ENCODE results near the gene UBE2O. TPM values are rescaled to one million over a fixed set of nuclear protein-coding genes. Genes with fewer than 3 reads are reported as not detected.
A peak's percentile ranks its signal among the peaks of the same experiment; 100 is the strongest.

Gene UBE2O
- total RNA-seq, 1 experiment from 2014 or later = 68.9 TPM

- TF ChIP-seq, protein P1, sequence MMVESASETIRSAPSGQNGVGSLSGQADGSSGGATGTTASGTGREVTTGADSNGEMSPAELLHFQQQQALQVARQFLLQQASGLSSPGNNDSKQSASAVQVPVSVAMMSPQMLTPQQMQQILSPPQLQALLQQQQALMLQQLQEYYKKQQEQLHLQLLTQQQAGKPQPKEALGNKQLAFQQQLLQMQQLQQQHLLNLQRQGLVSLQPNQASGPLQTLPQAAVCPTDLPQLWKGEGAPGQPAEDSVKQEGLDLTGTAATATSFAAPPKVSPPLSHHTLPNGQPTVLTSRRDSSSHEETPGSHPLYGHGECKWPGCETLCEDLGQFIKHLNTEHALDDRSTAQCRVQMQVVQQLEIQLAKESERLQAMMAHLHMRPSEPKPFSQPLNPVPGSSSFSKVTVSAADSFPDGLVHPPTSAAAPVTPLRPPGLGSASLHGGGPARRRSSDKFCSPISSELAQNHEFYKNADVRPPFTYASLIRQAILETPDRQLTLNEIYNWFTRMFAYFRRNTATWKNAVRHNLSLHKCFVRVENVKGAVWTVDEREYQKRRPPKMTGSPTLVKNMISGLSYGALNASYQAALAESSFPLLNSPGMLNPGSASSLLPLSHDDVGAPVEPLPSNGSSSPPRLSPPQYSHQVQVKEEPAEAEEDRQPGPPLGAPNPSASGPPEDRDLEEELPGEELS (CRISPR knock-in tag; IDR thresholded peaks at IDR 0.05) = 0 out of 2 replicates have a peak, but pooled peaks have one; percentile 69
- TF ChIP-seq, protein P2, sequence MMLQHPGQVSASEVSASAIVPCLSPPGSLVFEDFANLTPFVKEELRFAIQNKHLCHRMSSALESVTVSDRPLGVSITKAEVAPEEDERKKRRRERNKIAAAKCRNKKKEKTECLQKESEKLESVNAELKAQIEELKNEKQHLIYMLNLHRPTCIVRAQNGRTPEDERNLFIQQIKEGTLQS (CRISPR knock-in tag; conservative IDR thresholded peaks at IDR 0.05) = no peak
These were observed 48.3 kb upstream of the UBE2O start, which contains the start of gene RHBDF2 (continued) for GRCh38 chr17:76501018-76501826.

GRCh38 chr17:76500747-76501017 lies 47.7 kb upstream of the UBE2O start:
- peak overlapping the region; percentile 82 for H3K4me3 Mint-ChIP-seq
- ATAC-seq = peak; percentile 12
- peaks cover 5% of the 10 kb centered on the region for H3K27me3 Mint-ChIP-seq (ENCODE audit: low read depth)
- no peak overlapping the region for H3K27ac Mint-ChIP-seq
- peaks cover 48% of the 10 kb centered on the region for H3K4me1 Mint-ChIP-seq
- POLR2A ChIA-PET = no interaction called here
- no peaks in the 10 kb centered on the region for H3K36me3 Mint-ChIP-seq
- CTCF ChIA-PET = interaction anchor here (1.2 to 5.1 kb wide), 6 partner anchors 22 to 123 kb away, joined by 3 to 30 read pairs (median 16); partner anchors contain the start of gene AANAT
- TF ChIP-seq E2F5 (CRISPR knock-in tag; IDR thresholded peaks at IDR 0.05) (no peak), USF1 (CRISPR knock-in tag; IDR thresholded peaks at IDR 0.05) (no peak), NR1H2 (CRISPR knock-in tag; IDR thresholded peaks at IDR 0.05) (no peak), GABPB1 (CRISPR knock-in tag; IDR thresholded peaks at IDR 0.05) (no peak), CREM (CRISPR knock-in tag; IDR thresholded peaks at IDR 0.05) (no peak), ZNF232 (CRISPR knock-in tag; IDR thresholded peaks at IDR 0.05) (no peak), ZNF317 (CRISPR knock-in tag; IDR thresholded peaks at IDR 0.05; ENCODE audit: borderline replicate concordance, low read depth) (no peak), TCF7 (CRISPR knock-in tag; IDR thresholded peaks at IDR 0.05; ENCODE audit: low read depth) (no peak), NR2C2 (CRISPR knock-in tag; IDR thresholded peaks at IDR 0.05) (no peak), ZBTB43 (CRISPR knock-in tag; IDR thresholded peaks at IDR 0.05) (no peak), MYBL2 (CRISPR knock-in tag; IDR thresholded peaks at IDR 0.05) (no peak), MXD4 (CRISPR knock-in tag; IDR thresholded peaks at IDR 0.05; ENCODE audit: borderline replicate concordance) (no peak), ESRRA (CRISPR knock-in tag; IDR thresholded peaks at IDR 0.05; ENCODE audit: borderline replicate concordance) (no peak), HMGA2 (CRISPR knock-in tag; IDR thresholded peaks at IDR 0.05) (no peak)
- TF ChIP-seq, protein P3, sequence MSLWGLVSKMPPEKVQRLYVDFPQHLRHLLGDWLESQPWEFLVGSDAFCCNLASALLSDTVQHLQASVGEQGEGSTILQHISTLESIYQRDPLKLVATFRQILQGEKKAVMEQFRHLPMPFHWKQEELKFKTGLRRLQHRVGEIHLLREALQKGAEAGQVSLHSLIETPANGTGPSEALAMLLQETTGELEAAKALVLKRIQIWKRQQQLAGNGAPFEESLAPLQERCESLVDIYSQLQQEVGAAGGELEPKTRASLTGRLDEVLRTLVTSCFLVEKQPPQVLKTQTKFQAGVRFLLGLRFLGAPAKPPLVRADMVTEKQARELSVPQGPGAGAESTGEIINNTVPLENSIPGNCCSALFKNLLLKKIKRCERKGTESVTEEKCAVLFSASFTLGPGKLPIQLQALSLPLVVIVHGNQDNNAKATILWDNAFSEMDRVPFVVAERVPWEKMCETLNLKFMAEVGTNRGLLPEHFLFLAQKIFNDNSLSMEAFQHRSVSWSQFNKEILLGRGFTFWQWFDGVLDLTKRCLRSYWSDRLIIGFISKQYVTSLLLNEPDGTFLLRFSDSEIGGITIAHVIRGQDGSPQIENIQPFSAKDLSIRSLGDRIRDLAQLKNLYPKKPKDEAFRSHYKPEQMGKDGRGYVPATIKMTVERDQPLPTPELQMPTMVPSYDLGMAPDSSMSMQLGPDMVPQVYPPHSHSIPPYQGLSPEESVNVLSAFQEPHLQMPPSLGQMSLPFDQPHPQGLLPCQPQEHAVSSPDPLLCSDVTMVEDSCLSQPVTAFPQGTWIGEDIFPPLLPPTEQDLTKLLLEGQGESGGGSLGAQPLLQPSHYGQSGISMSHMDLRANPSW (CRISPR knock-in tag; conservative IDR thresholded peaks at IDR 0.05; ENCODE audit: low read depth) = no peak
- TF ChIP-seq, protein P4, sequence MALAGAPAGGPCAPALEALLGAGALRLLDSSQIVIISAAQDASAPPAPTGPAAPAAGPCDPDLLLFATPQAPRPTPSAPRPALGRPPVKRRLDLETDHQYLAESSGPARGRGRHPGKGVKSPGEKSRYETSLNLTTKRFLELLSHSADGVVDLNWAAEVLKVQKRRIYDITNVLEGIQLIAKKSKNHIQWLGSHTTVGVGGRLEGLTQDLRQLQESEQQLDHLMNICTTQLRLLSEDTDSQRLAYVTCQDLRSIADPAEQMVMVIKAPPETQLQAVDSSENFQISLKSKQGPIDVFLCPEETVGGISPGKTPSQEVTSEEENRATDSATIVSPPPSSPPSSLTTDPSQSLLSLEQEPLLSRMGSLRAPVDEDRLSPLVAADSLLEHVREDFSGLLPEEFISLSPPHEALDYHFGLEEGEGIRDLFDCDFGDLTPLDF (CRISPR knock-in tag; IDR thresholded peaks at IDR 0.05) = no peak
- H3K9me3 Mint-ChIP-seq = no peaks in the 10 kb centered on the region
- no peak for DNase-seq (ENCODE audit: low spot score)
